NT2/D1 (cell line): Measurements from ENCODE around the gene TUBGCP6.

ENCODE experiments used
- DNase-seq: peaks from one replicate; pipeline ENCODE4 v3.0.0-alpha.2; 2011; ENCODE audit warnings: low read depth, low spot score
- H3K27me3 ChIP-seq: 2 replicates; pipeline ENCODE4 v1.6.0; 2011; ENCODE audit warnings: mild to moderate bottlenecking; ENCODE audit not compliant: insufficient read length, insufficient read depth
- H3K36me3 ChIP-seq: 2 replicates; pipeline ENCODE4 v1.6.1; 2011; ENCODE audit warnings: mild to moderate bottlenecking, low read length, mixed read lengths; ENCODE audit not compliant: insufficient read depth, insufficient read length
- H3K4me1 ChIP-seq: 2 replicates; pipeline ENCODE4 v1.5.1; 2011; ENCODE audit not compliant: insufficient read depth, insufficient read length
- H3K4me3 ChIP-seq: 2 replicates; pipeline ENCODE4 v1.5.1; 2011; ENCODE audit warnings: low read depth; ENCODE audit not compliant: insufficient read length
- H3K9ac ChIP-seq: 2 replicates; pipeline ENCODE4 v1.6.0; 2011; ENCODE audit warnings: low read depth; ENCODE audit not compliant: insufficient read length
- H3K9me3 ChIP-seq: 2 replicates; pipeline ENCODE4 v1.5.1; 2011; ENCODE audit warnings: mild to moderate bottlenecking, low read length; ENCODE audit not compliant: insufficient read depth
- SUZ12 ChIP-seq: IDR thresholded peaks from 2 replicates; pipeline ENCODE4 v1.6.1; 2011; ENCODE audit not compliant: insufficient read length, insufficient read depth; ENCODE audit errors: extremely low read depth
- YY1 ChIP-seq: IDR thresholded peaks from 2 replicates; pipeline ENCODE4 v1.6.1; 2011; ENCODE audit not compliant: insufficient read length, insufficient read depth
- ZNF274 ChIP-seq: IDR thresholded peaks from 2 replicates; pipeline ENCODE4 v1.6.1; 2011; ENCODE audit warnings: mild to moderate bottlenecking, low read depth, low read length

Gene TUBGCP6, protein sequence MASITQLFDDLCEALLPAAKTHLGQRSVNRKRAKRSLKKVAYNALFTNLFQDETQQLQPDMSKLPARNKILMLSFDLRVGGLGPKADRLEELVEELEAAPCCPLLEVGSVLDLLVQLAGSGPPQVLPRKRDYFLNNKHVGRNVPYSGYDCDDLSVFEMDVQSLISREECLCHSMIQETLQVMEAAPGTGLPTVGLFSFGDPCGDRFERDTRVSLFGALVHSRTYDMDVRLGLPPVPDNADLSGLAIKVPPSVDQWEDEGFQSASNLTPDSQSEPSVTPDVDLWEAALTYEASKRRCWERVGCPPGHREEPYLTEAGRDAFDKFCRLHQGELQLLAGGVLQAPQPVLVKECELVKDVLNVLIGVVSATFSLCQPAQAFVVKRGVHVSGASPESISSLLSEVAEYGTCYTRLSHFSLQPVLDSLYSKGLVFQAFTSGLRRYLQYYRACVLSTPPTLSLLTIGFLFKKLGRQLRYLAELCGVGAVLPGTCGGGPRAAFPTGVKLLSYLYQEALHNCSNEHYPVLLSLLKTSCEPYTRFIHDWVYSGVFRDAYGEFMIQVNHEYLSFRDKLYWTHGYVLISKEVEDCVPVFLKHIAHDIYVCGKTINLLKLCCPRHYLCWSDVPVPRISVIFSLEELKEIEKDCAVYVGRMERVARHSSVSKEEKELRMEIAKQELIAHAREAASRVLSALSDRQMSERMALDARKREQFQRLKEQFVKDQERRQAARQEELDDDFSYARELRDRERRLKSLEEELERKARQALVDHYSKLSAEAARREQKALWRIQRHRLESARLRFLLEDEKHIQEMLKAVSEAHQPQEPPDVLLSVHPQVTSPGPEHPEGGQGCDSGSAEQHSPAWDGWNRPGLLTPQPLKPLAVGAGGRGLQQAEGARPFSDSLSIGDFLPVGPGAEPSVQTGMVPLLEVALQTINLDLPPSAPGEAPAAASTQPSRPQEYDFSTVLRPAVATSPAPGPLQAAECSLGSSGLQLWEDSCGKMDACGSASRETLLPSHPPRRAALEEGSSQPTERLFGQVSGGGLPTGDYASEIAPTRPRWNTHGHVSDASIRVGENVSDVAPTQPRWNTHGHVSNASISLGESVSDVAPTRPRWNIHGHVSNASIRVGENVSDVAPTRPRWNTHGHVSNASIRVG (N-terminal part only)

DNA sequence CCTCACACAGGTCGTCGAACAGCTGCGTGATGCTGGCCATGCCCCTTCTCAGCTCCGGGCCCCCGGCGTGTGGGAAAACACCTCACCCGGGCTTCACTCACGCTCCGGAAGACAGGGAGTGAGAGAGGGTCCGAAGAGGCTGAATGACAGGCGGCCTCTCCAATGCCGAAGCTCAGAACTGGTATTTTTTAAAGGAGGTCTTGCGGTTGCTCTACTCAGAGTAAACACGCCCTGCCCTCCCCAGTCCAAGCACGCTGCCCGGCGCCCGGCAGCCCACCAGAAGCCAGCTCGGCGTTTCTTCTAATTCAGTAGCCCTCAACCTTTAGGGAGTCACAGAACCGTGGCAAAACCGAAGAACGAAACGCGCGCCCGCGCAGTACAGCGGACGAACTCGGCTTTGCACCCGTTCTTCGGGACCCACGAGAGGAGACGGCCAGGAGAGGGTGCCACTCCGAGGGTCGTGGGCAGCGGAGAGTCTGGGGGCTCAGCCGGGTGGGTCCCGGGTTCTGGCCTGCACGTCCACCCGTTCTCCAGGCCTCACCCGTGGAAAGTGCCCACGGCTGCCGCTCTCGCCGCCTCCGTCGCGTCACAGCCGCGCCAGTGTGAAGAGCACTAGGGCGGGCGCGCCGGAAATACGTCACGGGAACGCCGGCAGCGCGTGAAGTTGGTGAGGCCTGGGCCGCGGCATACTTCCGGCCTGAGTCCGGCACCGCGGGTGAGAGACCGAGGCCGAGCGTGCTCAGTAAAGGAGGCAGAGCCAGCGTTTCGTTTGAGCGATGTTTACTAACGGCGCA lies at the start of gene TUBGCP6:
TSS of gene TUBGCP6 (minus strand) at position 604 of the 794 bp plus-strand sequence. CDS start at position 40, 564 bp downstream.
- Histone ChIP-seq H3K36me3 (peaks cover 37% of the 10 kb centered on the region), H3K9me3 (no peaks in the 10 kb centered on the region), H3K9ac (peak within 1 kb of the TSS; percentile 97), H3K4me3 (peak within 1 kb of the TSS; percentile 93), H3K4me1 (peaks cover 11% of the 10 kb centered on the region), H3K27me3 (no peaks in the 10 kb centered on the region)
- TF ChIP-seq YY1 (no peak), SUZ12 (no peak), ZNF274 (no peak)
- DNase-seq, result peak; percentile 68

DNA sequence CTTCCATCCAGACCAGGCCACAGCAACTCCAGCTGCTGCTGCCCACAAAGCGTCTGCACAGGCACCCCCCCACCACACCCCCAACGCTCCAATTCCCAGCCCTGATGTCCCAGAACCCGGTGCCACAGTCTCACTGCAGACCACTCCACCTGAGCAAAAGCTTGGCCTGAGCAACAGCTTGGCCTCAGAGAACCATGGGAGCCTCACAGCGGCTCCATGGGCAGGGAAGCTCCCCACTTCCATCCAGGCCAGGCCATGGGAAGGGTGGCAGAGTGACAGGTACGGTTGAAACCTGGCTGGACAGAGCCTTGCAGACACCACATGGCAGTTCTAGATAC lies 49.5 kb upstream of the TUBGCP6 start:
- no peak overlapping the region for H3K4me3 ChIP-seq
- H3K9ac ChIP-seq, result peak overlapping the region; percentile 12
- H3K27me3 ChIP-seq, result no peaks in the 10 kb centered on the region
- DNase-seq, result no peak
- H3K4me1 ChIP-seq, result peaks cover 28% of the 10 kb centered on the region
- TF ChIP-seq ZNF274 (no peak), SUZ12 (no peak), YY1 (no peak)
- no peaks in the 10 kb centered on the region for H3K9me3 ChIP-seq
- peaks cover 38% of the 10 kb centered on the region for H3K36me3 ChIP-seq

DNA sequence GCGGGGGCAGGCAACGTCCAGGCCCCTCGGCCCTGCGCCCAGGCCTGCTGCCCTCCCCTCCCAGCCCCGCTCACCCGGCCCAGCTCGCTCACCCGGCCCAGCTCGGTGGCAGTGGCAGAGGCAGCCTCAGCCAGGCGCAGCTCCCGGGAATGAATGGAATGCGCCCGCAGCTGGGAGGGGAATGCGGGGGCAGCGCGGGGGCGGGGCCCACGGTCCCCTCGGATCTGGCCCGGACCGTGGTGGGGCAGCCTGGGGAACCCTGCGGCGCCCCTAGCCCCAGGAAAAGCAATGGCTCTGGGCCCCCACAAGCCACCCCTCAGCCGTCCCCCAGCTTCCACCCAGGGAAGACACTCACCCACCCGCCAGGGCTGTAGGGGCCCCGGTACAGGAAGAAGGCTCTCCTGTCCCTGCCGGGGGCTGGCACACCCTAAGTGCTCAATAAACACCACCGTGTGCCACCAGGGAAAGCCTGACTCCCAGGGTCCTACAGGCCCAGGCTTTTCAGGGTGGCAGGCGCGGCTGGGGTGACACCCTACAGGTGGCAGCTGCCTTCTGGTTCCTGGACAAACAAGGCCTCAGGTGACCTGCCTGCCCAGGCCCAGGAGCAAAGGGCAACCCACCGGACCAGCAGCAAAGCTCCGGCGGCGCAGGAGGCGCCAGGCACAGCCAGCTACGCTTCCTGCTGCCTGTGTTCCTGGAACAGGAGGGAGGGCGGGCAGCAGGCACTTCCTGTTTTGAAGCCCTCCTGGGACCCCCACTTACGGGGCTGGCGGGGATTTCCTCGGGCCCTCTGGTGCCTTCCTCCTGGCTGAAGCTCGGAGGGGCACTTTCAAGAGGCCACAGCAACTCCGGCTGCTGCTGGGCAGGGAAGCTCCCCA lies 48.9 kb upstream of the TUBGCP6 start:
- peaks cover 28% of the 10 kb centered on the region for H3K4me1 ChIP-seq
- no peaks in the 10 kb centered on the region for H3K9me3 ChIP-seq
- DNase-seq, result peak; percentile 44
- H3K4me3 ChIP-seq, result no peak overlapping the region
- peaks cover 45% of the 10 kb centered on the region for H3K36me3 ChIP-seq
- H3K27me3 ChIP-seq, result no peaks in the 10 kb centered on the region
- TF ChIP-seq ZNF274 (no peak), YY1 (no peak), SUZ12 (no peak)
- peak overlapping the region; percentile 12 for H3K9ac ChIP-seq

DNA sequence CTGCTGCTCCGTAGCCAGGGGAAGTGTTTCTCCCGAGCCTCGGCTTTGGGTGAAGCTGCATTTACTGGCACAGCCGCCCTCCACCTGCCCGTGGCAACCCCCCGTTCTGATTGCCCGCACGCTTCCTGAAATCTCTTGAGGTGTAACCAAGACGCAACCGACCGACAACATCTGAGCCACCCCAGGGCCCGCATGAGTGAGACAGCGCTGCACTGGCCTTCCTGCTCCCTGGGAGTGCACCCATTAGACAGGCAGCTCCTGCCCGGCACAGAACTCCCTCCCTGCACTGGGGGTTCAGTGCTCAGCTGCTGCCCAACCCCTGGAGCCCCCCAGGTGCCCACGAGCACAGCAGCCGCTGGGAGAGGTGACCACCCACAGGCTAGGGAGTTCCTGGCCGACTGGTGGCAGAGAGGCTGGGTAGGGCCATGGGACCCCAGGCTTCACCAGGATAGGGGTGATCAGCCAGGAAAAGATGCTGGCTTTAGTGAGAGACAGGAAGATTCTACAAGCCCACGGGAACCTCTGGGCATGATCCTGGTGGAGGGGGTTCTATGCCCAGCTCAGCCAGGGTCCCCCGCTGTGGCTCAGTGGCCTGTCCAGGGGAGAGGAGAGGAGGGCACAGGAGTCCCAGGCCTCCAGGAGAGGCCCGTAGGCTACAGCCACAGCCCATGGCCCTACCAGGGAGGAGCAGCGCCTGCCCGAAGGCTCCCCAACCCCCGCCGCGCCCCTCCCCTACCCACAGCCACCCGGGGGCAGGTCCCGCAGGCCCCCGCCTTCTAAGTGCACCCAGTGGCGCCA lies 48.0 kb upstream of the TUBGCP6 start:
- peak overlapping the region; percentile 23 for H3K9ac ChIP-seq
- no peak for DNase-seq
- peaks cover 53% of the 10 kb centered on the region for H3K36me3 ChIP-seq
- no peak overlapping the region for H3K4me3 ChIP-seq
- peaks cover 28% of the 10 kb centered on the region for H3K4me1 ChIP-seq
- TF ChIP-seq ZNF274 (no peak), SUZ12 (no peak), YY1 (no peak)
- H3K9me3 ChIP-seq, result no peaks in the 10 kb centered on the region
- H3K27me3 ChIP-seq, result no peaks in the 10 kb centered on the region

DNA sequence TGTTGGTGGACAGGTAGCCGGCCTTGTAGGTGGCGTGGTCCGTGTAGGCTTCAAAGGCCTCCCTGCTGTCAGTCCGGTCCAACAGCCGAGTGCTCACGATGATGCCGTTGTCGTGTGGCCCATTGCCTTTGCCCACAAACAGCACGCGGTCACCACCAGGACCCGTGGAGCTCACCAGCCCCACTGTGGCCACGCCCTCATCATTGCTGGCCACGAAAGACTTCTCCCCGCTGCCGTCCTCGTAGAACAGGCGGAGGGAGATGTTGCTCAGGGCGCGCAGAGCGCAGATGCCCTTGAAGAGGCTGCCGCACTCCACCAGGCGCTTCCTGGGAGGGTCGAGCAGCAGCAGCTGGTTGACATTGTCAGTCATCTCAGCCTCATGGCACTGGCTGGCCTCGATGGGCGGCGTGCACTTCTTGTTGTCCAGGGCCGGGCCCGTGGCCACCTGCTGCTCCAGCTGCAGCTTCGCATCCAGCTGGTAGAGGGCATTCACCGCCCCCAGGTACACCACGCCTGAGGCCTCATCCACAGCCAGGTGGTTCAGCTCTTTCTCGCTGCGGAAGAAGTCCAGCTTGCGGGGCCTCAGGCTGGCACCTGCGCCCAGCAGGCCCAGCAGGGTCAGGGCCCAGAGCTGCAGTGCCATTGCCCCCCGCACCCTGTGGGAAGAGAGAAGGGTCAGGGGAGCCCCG lies 45.3 kb upstream of the TUBGCP6 start:
- TF ChIP-seq YY1 (no peak), ZNF274 (no peak), SUZ12 (no peak)
- Histone ChIP-seq H3K4me3 (no peak overlapping the region), H3K9me3 (no peaks in the 10 kb centered on the region), H3K9ac (no peak overlapping the region), H3K36me3 (peaks cover 66% of the 10 kb centered on the region), H3K4me1 (peaks cover 16% of the 10 kb centered on the region), H3K27me3 (no peaks in the 10 kb centered on the region)
- DNase-seq, result no peak
